HUES48 (cell line): ENCODE data around the gene ASB15.
"Not testable (repeated sequence)": the region's sequence is repeated elsewhere in the genome, so short reads cannot be mapped to it uniquely, and the experiment has no call there.

Experiments
- H3K27ac ChIP-seq: one replicate; pipeline ENCODE4 v1.7.0; 2013; ENCODE audit warnings: low read depth, low read length, inconsistent platforms
- H3K27me3 ChIP-seq: 2 replicates; pipeline ENCODE4 v1.6.1; 2013; ENCODE audit warnings: mild to moderate bottlenecking, low read length; ENCODE audit not compliant: control insufficient read depth, insufficient read depth
- H3K36me3 ChIP-seq: 2 replicates; pipeline ENCODE4 v1.6.1; 2013; ENCODE audit warnings: low read length; ENCODE audit not compliant: control insufficient read depth, insufficient read depth
- H3K4me1 ChIP-seq: 2 replicates; pipeline ENCODE4 v1.6.1; 2013; ENCODE audit warnings: mild to moderate bottlenecking, low read length; ENCODE audit not compliant: control insufficient read depth, insufficient read depth
- H3K4me3 ChIP-seq: 2 replicates; pipeline ENCODE4 v1.5.1; 2013; ENCODE audit warnings: mild to moderate bottlenecking, low read depth, low read length
- H3K9ac ChIP-seq: 2 replicates; pipeline ENCODE4 v1.6.1; 2013; ENCODE audit warnings: mild to moderate bottlenecking, low read depth, low read length, moderate library complexity
- H3K9me3 ChIP-seq: 2 replicates; pipeline ENCODE4 v1.6.1; 2013; ENCODE audit warnings: low read length; ENCODE audit not compliant: control insufficient read depth, insufficient read depth

ASB15 gene

DNA sequence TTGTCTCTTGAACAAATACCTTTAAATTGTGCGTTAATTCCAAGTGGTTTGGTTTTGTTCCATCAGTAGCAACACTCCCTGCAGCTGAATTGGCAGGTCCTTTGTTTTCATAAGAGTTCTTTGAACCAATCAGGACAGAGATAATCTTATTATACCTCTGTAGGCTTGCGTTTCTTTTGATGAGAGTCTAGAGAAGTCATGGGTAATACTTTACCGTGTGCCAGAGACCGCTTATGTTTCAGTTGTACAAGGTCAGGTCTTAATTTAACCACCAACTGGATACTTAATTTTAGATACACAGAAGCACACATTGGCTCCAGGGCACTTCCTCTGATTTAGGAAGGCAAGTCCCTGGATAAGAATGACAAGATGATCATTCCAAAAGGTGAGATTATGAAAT, at the start of gene ASB15:
Gene ASB15 (plus strand): TSS at position 292 of the 400 bp plus-strand sequence. CDS start 12,682 bp downstream, outside the sequence.
- H3K9ac ChIP-seq: no peak within 1 kb of the TSS
- no peaks in the 10 kb centered on the region for H3K27me3 ChIP-seq
- H3K4me3 ChIP-seq: no peak within 1 kb of the TSS
- H3K9me3 ChIP-seq: no peaks in the 10 kb centered on the region
- no peak within 1 kb of the TSS for H3K27ac ChIP-seq
- H3K36me3 ChIP-seq: no peaks in the 10 kb centered on the region
- no peaks in the 10 kb centered on the region for H3K4me1 ChIP-seq

DNA sequence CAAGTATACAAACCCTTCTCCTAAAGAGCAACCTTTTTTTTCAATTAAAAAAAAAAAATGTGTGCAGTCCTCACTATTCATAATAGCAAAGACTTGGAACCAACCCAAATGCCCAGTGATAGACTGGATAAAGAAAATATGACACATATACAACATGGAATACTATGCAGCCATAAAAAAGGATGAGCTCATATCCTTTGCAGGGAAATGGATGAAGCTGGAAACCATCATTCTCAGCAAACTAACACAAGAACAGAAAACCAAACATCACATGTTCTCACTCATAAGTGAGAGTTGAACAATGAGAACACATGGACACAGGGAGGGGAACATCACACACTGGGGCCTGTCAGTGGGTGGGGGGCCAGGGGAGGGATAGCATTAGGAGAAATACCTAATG, 49.5 kb upstream of the ASB15 start:
- H3K4me3 ChIP-seq, H3K27ac ChIP-seq, H3K4me1 ChIP-seq, H3K9me3 ChIP-seq, H3K27me3 ChIP-seq, H3K9ac ChIP-seq: not testable (repeated sequence)
- peaks cover 50% of the 10 kb centered on the region for H3K36me3 ChIP-seq

DNA sequence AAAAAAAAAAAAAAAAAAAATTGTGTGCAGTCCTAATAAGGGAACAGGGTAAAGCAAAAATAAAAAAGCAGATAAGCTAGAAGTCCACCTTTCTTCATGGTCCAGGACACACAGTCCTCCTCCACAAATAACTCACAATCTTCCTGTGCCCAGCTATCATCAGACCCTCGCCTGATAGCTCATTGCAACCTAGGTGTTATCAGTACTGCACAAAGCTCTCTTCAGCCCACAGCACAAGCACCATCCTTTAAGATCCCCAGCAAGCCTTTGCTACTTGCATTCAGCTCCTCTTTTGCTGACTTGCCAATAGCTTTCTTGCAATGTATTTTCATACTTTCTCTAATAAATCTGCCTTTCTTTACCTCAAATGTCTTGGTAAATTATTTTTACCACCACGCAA, 49.0 kb upstream of the ASB15 start:
- Histone ChIP-seq H3K27ac (no peak overlapping the region), H3K9me3 (no peaks in the 10 kb centered on the region), H3K27me3 (no peaks in the 10 kb centered on the region), H3K36me3 (peaks cover 46% of the 10 kb centered on the region), H3K9ac (no peak overlapping the region), H3K4me1 (peaks cover 4% of the 10 kb centered on the region; the same call in 1 of the 2 replicates), H3K4me3 (no peak overlapping the region)

DNA sequence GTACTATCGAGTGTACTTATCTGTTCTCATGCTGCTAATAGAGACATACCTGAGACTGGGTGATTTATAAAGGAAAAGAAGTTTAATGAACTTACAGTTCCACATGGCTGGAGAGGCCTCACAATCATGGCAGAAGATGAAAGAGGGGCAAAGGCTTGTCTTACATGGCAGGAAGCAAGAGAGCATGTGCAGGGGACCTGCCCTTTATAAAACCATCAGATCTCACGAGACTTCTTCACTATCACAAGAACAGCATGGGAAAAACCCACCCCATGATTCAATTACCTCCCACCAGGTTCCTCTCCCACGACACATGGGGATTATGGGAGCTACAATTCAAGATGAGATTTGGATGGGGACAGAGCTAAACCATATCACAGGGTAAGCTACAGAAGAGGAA, 48.5 kb upstream of the ASB15 start:
- peaks cover 7% of the 10 kb centered on the region; the same call in 1 of the 2 replicates for H3K4me1 ChIP-seq
- H3K27me3 ChIP-seq: no peaks in the 10 kb centered on the region
- H3K27ac ChIP-seq: no peak overlapping the region
- H3K9me3 ChIP-seq: no peaks in the 10 kb centered on the region
- peaks cover 40% of the 10 kb centered on the region for H3K36me3 ChIP-seq
- no peak overlapping the region for H3K4me3 ChIP-seq
- no peak overlapping the region for H3K9ac ChIP-seq

DNA sequence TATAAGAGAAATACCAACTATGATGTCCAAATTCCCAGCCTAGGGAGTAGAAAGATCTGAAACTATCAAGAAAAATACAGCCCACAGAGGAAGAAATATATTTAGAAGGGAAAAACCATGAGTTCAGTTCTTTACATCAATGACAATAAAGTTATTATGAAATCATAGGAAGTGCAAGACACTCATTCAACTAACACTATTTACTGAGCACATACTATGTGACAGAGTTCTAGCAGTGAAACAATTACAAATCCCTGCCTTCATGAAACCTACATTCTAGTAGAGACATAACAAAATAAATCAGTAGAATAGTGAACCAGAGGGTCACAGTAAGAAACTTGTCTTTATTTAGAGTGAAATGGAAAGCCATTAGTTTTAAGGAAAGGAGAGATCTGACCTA, 46.1 kb upstream of the ASB15 start:
- Histone ChIP-seq H3K27ac (no peak overlapping the region), H3K27me3 (no peaks in the 10 kb centered on the region), H3K4me1 (peaks cover 10% of the 10 kb centered on the region; the same call in 1 of the 2 replicates), H3K9me3 (no peaks in the 10 kb centered on the region), H3K9ac (no peak overlapping the region), H3K4me3 (no peak overlapping the region), H3K36me3 (peaks cover 19% of the 10 kb centered on the region)

DNA sequence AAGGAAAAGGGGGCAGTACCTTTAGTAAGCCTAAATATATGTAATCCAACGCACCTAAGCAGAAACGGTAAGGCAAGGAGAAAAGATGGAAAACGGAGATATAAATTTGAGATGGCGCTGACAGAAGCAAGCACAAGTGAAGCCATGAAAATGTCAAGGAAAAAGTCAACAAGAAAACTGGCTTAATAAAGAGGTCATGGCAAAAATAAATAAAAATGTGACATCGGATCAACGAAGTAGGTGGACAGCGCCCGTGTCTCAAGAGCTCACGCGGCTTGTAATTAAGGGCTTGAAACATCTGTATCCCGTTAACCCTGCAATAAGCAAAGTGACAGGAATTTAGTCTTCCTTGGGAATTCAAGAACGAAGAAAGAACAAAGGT, 44.6 kb upstream of the ASB15 start:
- H3K9me3 ChIP-seq: no peaks in the 10 kb centered on the region
- H3K27ac ChIP-seq: peak overlapping the region; percentile 82
- H3K4me1 ChIP-seq: peaks cover 10% of the 10 kb centered on the region; the same call in 1 of the 2 replicates
- peaks cover 19% of the 10 kb centered on the region for H3K36me3 ChIP-seq
- no peaks in the 10 kb centered on the region for H3K27me3 ChIP-seq
- peak overlapping the region; percentile 88 for H3K4me3 ChIP-seq
- peak overlapping the region; percentile 78 for H3K9ac ChIP-seq

DNA sequence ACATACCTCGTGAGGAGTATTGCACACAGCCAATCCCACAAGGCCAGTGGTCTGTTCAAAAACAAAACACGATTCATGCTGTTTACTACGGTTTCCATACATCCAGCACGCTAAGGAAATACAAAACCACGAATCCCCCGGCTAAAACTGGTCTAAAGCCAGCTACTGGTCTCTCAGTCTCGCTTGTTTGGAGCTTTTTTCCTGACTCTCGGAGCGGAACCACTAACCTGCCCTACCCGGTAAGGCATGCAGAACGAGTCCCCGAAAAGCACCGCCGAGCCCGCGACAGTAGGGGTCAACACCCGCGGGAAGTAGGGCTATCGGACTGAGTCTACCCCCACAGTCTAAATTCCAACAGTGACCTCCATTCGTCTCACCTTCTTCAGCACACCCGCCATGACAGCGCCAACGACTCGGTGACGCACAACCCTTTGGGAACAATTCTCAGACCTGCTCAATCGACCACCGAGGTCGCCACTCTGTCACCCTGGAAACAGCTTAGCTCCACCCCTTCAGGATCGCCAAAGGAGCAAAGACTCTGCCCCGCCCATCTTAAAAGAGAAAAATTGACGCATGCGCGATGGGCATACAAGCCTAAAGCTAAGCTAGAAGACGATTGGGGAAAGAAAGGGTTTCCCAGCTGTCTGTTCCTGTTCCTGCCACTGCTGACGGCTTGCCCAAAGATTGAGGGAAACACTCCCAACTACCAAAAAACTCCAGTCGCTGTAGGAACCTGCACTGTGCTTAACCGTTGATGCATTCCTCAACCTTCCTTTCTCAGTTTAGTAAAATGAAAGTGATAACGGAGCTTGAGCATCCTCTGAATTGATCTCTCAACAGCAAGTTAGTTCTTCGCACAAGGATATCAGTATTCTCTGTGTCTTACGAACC, 44.0 kb upstream of the ASB15 start, which contains the start of gene NDUFA5:
Gene NDUFA5 (minus strand): TSS at position 421 of the 891 bp plus-strand sequence. CDS start 23 bp downstream, at position 398.
- H3K27me3 ChIP-seq: no peaks in the 10 kb centered on the region
- peaks cover 10% of the 10 kb centered on the region; the same call in 1 of the 2 replicates for H3K4me1 ChIP-seq
- peaks cover 19% of the 10 kb centered on the region for H3K36me3 ChIP-seq
- H3K9me3 ChIP-seq: no peaks in the 10 kb centered on the region
- peak within 1 kb of the TSS; percentile 78 for H3K9ac ChIP-seq
- H3K27ac ChIP-seq: peak within 1 kb of the TSS; percentile 82
- peak within 1 kb of the TSS; percentile 88 for H3K4me3 ChIP-seq

DNA sequence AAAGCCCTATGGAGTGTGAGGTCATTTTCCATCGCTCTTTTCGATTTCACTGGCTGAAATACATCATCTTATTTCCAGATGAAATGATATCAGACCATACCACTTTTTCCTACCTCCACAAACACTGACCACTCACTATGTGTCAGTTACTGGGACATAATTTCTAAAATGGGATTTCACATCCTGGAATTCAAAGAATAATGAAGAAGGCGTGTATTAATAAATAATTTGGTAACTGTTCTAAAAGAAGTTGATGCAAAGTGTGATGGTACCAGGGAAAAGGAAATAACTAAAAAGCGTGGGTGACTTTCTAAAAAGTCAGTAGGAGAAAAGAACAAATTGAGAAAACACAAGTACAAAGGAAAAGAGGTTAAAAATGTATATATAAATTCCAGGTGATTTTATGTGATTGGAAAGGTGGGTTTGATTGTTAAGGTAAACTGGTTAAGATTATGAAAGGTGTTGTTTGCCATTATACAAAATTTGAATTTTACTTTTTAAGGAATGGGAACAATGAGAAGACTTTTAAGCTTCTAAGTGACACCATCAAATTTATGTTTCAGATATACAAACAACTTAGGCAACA, 43.2 kb upstream of the ASB15 start:
- Histone ChIP-seq H3K4me1 (peaks cover 10% of the 10 kb centered on the region; the same call in 1 of the 2 replicates), H3K27me3 (no peaks in the 10 kb centered on the region), H3K4me3 (peak overlapping the region; percentile 88), H3K9ac (peak overlapping the region; percentile 69), H3K27ac (peak overlapping the region; percentile 62), H3K9me3 (no peaks in the 10 kb centered on the region), H3K36me3 (peaks cover 14% of the 10 kb centered on the region)

DNA sequence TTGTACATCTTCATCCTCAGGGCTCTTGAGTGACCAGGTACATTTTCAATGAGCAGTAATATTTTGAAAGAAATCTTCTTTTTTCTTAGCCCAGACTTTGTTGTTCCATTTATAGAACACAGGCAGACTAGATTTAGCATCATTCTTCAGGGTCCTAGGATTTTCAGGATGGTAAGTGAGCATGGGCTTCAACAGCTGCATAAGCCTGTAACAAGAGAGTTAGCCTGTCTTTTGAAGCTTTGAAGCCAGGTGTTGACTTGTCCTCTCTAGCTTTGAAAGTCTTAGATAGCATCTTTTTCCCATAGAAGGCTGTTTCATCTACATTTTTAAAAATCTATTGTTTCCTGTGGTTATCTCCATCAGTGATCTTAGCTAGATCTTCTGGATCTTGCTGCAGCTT, 39.5 kb upstream of the ASB15 start:
- peaks cover 6% of the 10 kb centered on the region; the same call in 1 of the 2 replicates for H3K4me1 ChIP-seq
- H3K27me3 ChIP-seq: no peaks in the 10 kb centered on the region

DNA sequence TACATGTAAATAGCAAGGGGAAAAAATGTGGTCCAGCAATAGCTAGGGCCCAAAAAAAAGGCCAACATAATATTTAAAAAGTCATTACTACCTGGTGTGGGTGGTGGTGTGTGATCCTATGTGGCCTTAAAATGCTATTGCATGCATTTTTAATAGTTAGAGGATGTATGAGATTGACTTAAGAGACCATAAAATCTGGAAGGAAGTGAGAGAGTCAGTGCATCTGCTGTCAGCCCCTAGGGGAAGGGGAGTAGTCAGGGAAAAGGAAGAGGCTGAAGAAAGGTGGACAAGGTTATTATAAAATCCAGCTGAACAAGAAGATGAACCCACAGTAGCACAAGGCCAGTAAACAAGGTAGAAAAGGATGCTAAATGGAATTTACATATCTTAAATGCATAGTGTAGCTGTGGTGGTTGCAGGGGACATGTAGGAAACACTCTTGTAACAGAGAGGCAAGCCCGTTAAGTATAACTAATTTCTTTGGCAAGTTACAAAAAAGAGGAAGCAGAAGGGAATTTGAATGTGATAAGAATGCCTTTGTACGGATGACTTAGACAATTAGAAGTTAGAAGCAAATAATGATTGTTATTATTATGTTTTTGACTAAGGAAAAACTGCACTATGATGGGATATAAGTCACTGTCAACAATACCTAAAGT, 32.1 kb upstream of the ASB15 start:
- Histone ChIP-seq H3K27me3 (no peaks in the 10 kb centered on the region), H3K4me3 (no peak overlapping the region), H3K36me3 (no peaks in the 10 kb centered on the region), H3K9ac (no peak overlapping the region), H3K27ac (no peak overlapping the region), H3K9me3 (no peaks in the 10 kb centered on the region), H3K4me1 (peaks cover 10% of the 10 kb centered on the region)

More for the DNA sequence above, 39.5 kb upstream of the ASB15 start:
- no peaks in the 10 kb centered on the region for H3K36me3 ChIP-seq
- H3K9me3 ChIP-seq: no peaks in the 10 kb centered on the region
- H3K9ac ChIP-seq: no peak overlapping the region
- H3K4me3 ChIP-seq: no peak overlapping the region
- no peak overlapping the region for H3K27ac ChIP-seq
